Measurements from ENCODE around the gene TNFAIP8. TPM values are rescaled to one million over a fixed set of nuclear protein-coding genes. Genes with fewer than 3 reads are reported as not detected.
A peak's percentile ranks its signal among the peaks of the same experiment; 100 is the strongest.
"Not testable (repeated sequence)": the region's sequence is repeated elsewhere in the genome, so short reads cannot be mapped to it uniquely, and the experiment has no call there.

Gene TNFAIP8
- total RNA-seq, 2 donors from 2014 or later = 131 to 333 TPM

DNA sequence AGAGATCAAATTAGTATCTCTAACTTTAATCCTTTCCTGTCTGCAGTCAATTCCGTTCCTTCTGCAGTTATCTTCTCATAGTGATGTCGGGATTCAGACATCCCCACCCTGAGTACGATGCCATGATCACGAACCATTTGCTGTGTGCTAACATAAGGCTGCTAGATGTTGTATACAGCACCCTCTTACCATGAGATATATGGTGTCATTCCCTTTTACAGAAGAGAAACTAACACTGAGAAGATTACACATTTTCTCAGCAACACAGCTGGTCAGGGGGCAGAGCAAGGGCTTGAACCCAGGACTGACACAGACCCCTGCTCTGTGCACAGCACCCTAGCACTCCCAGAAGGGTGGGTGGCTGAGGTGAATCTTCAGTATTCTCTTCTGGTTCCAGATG is 49.6 kb downstream of the TNFAIP8 start:
- Mint-ChIP-seq H3K4me1 (ENCODE audit: low read depth in 2 of 2) (peaks cover 39 to 53% of the 10 kb centered on the region in 2 donors), H3K36me3 (no peaks in the 10 kb centered on the region), H3K4me3 (peak overlapping the region; percentile 14), H3K27me3 (no peaks in the 10 kb centered on the region), H3K27ac (peak overlapping the region; percentile 36 to 63), H3K9me3 (peaks cover 3% of the 10 kb centered on the region)
- peak; percentile 46 to 71 for ATAC-seq
- DNase-seq (ENCODE audit: low spot score) = no peak

DNA sequence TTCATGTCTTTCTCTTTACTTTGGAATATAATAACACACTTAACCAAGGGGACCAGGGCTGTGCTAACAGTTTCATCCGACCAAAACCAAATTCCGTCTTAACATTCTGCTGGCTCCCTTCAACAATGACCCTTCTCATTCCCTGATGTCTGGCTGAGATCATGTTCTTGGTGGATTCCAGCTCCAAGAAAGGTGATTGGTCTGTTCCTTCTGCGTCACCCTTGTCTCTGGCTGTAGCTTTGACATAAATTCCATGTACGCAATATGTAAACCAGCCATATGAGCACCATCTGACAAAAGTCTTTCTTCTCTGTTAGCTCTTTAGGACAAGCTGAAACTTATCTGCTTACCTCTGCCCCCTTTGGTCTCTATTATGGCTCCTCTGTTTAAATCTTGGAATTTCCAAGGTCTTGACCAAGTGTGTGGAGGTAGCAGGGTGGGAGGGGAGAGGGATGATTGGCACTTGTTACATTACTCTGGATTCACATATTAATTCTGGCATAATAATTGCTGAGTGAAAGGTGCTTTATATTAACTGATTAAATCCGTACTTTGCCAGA is 50.8 kb downstream of the TNFAIP8 start:
- DNase-seq (ENCODE audit: low spot score) (no peak), ATAC-seq (no peak)
- Mint-ChIP-seq H3K27ac (peak overlapping the region in 1 of 2 donors; percentile 63), H3K4me1 (ENCODE audit: low read depth in 2 of 2) (peaks cover 52 to 64% of the 10 kb centered on the region in 2 donors), H3K9me3 (peaks cover 3% of the 10 kb centered on the region), H3K27me3 (no peaks in the 10 kb centered on the region), H3K4me3 (no peak overlapping the region), H3K36me3 (no peaks in the 10 kb centered on the region)

DNA sequence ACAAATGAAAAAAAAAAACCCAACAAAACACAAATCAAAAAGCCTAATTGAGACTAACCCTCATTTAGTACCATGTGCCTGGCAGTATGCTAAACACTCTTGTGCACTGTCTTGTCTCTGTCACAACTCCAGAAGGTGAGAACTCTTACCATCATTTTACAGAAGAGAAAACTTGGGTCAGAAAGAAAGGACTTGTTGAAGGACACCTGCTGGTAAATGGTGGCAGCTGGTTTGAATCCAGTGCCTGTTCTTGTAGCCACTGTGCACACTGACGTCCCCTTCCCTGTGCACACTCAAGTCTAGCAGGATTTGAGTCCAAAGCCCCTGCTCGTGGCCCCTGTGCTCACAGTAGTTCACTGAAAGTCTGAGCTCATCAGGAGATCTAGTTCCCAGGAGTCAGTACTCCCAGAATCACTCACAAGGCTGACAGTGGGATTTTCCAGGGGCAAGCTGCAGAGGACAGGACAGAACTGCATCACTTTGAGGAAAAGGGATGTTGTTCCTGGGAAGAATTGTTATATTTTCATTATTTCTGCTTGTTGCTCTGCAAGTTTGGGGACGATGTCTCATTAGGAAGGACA is 53.5 kb downstream of the TNFAIP8 start:
- H3K4me1 Mint-ChIP-seq (ENCODE audit: low read depth in 2 of 2) = peaks cover 50 to 61% of the 10 kb centered on the region in 2 donors
- peak overlapping the region; percentile 81 to 99 for H3K27ac Mint-ChIP-seq
- H3K27me3 Mint-ChIP-seq = no peaks in the 10 kb centered on the region
- peak overlapping the region; percentile 64 for H3K4me3 Mint-ChIP-seq
- peak; percentile 64 to 66 for ATAC-seq
- no peaks in the 10 kb centered on the region for H3K36me3 Mint-ChIP-seq
- DNase-seq (ENCODE audit: low spot score) = no peak
- no peaks in the 10 kb centered on the region for H3K9me3 Mint-ChIP-seq

DNA sequence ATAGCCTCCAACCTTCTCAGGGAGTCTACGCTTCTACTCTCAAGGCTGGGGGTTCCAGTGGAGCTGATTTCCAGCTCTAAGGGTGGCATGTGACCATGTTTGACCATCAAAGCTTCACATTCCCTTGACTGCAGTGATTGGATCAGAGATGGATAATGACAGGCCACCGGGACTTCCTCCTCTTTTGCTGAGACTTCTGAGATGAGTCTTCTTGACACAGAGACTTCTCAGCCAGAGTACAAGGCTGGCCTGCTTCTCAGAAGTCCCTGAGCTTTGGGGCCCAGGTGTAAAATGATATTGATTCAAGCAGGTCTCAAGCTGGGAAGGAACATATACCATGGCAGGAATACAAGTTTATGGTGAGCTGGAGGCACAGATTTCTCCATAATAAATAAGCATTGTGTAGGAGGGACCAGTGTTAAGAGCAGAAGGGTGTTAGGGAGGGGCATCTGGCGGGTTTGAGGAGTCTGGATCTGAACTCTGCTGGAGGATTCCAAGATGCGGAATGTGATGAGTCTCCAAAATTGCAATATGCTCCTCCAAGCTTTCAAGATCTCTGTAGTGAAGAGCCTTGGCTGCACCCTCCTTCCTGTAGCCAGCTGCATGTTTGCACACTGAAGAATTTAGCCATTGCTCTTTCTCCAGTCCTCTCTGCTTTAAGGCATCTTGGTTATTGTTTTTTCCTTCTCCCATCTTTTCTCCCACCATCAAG is 54.8 kb downstream of the TNFAIP8 start:
- Mint-ChIP-seq H3K27ac (peak overlapping the region; percentile 81 to 99), H3K27me3 (no peaks in the 10 kb centered on the region), H3K9me3 (no peaks in the 10 kb centered on the region), H3K36me3 (no peaks in the 10 kb centered on the region), H3K4me3 (peak overlapping the region; percentile 93), H3K4me1 (ENCODE audit: low read depth in 2 of 2) (peaks cover 45 to 60% of the 10 kb centered on the region in 2 donors)
- ATAC-seq = peak; percentile 61 to 71
- DNase-seq (ENCODE audit: low spot score) = no peak

DNA sequence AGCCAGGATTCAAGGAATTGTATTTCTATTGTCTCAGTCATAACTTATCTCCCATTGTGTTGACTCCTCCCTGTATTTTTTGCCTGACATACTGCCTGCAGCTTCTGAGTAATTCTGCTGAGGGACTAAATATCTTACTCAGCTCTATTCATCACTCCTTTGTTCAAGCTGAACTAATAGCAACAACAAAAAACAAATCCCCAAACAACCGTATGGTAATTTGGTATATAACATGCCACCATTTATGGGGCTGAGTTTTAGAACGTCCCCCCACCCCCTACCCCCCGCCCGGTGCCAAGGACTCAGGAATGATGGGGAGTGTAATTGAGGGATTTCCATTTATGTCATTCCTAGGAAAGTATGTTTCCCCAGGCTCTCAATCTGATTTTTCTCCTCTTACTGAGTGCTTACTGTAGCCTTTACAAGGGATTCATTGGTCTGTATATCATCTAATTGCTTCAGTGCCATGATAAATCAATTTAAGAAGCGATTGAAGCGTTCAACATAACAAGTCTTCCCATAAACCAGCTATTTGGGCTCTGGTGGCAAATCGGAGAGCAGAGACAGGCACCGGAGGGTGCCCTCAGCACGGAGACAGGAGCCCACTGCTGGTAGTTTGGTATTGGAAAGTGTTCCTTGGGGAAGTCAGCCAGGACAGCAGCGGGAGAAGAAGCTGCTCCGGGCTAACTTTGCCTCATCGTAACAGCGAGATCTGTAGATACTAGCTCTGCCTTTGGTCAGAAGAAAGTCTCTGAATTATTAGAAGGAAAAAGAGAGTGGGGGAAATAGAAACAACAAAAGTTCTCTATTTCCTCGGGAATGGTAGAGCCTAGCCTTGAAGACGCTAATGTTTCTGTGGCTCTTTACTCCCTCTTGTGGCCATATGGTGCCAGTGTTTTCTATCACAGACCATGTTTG is 55.8 kb downstream of the TNFAIP8 start:
- Mint-ChIP-seq H3K27ac (peak overlapping the region; percentile 81 to 99), H3K4me1 (ENCODE audit: low read depth in 2 of 2) (peaks cover 40 to 53% of the 10 kb centered on the region in 2 donors), H3K36me3 (no peaks in the 10 kb centered on the region), H3K4me3 (peak overlapping the region; percentile 93), H3K9me3 (no peaks in the 10 kb centered on the region), H3K27me3 (no peaks in the 10 kb centered on the region)
- DNase-seq (ENCODE audit: low spot score) = no peak
- ATAC-seq = peak; percentile 77 to 79

DNA sequence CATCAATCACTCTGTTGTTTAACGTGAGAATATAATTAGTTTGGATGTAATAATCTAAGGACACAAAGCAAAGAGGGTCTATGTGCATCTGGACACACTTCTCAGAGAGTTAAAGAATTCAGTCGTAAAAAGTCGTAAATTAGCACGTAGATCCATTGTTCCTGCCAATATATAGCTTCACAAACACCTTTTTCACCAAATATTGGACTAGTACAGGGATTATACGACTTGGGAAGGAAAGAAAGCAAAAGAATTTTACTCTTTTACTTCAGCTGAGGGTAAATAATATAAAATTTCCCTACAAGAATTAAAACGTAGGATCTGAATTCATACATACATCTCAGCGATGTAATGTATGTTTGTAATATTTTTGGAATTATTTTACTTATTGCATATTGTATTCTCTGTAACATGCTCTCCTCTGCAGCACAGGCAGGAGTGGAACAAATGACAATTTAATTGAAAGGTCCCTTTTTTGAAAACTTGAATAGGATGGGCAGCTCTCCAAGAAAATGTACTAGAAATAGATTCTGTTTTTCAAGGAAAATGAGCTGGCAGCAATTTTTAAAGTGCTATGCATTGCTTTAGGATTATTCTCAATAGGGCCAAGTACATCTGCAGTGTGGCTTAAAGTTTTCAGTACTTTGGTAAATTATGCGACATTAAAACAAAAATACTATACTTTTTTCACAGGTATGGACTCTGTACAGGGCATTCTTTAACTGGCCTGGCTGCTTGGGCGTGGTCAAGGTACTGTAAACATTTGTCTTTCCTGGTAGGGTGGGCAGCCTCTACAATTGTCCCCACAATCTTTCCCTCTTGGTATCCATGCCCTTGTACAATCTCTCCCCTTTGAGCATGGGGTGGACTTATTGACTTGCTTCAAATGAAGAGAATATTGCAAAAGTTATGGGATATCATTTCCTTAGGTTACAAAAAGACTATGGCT is 56.7 kb downstream of the TNFAIP8 start:
- no peak for DNase-seq (ENCODE audit: low spot score)
- H3K36me3 Mint-ChIP-seq = no peaks in the 10 kb centered on the region

DNA sequence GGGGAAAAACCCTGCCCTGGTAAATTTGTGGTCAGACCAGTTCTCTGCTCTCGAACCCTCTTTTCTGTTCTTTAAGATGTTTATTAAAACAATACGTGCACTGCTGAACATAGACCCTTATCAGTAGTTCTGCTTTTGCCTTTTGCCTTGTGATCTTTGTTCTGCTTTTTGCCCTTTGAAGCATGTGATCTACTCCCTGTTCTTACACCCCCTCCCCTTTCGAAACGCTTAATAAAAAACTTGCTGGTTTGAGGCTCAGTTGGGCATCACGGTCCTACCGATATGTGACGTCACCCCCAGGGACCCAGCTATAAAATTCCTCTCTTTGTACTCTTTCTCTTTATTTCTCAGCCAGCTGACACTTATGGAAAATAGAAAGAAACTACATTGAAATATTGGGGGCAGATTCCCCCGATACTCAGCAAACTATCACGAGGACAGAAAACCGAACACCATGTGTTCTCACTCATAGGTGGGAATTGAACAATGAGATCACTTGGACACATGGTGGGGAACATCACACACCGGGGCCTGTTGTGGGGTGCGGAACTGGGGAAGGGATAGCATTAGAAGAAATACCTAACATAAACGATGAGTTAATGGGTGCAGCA is 58.4 kb downstream of the TNFAIP8 start:
- not testable (repeated sequence) for H3K36me3 Mint-ChIP-seq; ATAC-seq; H3K9me3 Mint-ChIP-seq; H3K4me3 Mint-ChIP-seq; DNase-seq (ENCODE audit: low spot score); H3K27me3 Mint-ChIP-seq
- H3K4me1 Mint-ChIP-seq (ENCODE audit: low read depth in 2 of 2) = peaks cover 46 to 53% of the 10 kb centered on the region in 2 donors
- peak overlapping the region in 1 of 2 donors; percentile 18 for H3K27ac Mint-ChIP-seq

More for the DNA sequence above, 56.7 kb downstream of the TNFAIP8 start:
- Mint-ChIP-seq H3K4me3 (peak overlapping the region; percentile 93), H3K27me3 (no peaks in the 10 kb centered on the region), H3K9me3 (no peaks in the 10 kb centered on the region), H3K4me1 (ENCODE audit: low read depth in 2 of 2) (peaks cover 44 to 52% of the 10 kb centered on the region in 2 donors), H3K27ac (peak overlapping the region; percentile 81 to 99)
- no peak for ATAC-seq

DNA sequence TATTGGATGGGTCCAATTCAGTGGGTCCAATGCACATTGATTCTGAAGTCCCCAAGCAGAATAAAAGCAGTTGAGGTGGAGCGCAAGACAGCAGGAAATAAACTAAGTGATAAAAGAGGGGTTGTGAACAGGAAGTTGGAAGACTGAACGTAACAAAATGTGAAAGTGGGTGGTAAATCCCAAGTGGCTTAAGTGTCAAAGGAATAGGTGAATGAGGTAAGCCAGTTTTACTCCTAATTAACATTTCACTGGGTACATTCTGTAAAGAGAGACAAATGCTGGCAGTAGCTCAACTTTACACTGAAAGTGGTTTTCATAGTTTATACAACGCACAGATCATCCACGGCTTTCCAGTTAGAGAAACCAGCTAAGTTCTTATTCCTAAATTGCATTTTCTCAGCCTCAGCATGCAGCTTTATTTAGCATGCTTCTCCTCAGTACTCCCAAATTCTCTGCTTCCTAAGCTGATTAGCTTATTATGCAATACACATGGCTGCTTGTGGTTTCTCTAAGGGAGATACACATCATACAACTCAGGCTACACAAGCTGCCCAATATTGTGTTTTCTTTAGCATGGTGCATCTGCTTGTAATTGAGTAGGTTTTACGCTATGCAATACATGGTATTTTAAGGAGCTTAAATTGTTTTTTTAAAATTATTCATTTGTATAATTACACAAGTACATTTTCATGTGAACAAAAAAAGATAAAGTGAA is 62.2 kb downstream of the TNFAIP8 start:
- Mint-ChIP-seq H3K27me3 (no peaks in the 10 kb centered on the region), H3K9me3 (no peaks in the 10 kb centered on the region), H3K36me3 (no peaks in the 10 kb centered on the region), H3K27ac (no peak overlapping the region), H3K4me1 (ENCODE audit: low read depth in 2 of 2) (peaks cover 14 to 27% of the 10 kb centered on the region in 2 donors), H3K4me3 (peak overlapping the region; percentile 14)
- ATAC-seq (no peak), DNase-seq (ENCODE audit: low spot score) (no peak)

DNA sequence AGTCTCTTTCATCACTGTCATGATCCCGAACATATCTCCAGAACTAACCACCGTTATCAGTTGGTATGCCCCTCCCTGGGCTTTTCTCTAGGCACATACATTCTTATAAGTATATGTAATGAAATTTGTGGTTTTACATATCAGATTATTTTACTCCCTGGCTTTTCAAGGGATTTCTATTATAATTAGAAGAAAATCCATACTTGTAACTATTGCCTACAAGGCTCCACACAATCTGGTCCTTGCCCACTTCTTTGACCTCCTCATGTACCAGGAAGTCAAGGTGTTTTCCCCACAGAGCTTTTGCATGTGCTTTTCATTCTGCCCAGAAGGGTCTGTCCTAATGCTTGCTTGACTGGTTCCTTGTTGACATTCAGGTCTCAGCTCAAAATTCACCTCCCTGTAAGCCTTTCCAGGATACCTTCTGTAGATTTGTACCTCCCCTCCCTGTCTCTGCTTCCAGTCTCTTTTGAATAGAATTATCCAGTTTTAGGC is 62.8 kb downstream of the TNFAIP8 start:
- H3K4me1 Mint-ChIP-seq (ENCODE audit: low read depth in 2 of 2) = peaks cover 14 to 27% of the 10 kb centered on the region in 2 donors
- H3K27ac Mint-ChIP-seq = no peak overlapping the region
- no peak overlapping the region for H3K4me3 Mint-ChIP-seq
- no peaks in the 10 kb centered on the region for H3K27me3 Mint-ChIP-seq
- no peaks in the 10 kb centered on the region for H3K36me3 Mint-ChIP-seq
- no peak for ATAC-seq
- no peaks in the 10 kb centered on the region for H3K9me3 Mint-ChIP-seq
- no peak for DNase-seq (ENCODE audit: low spot score)

DNA sequence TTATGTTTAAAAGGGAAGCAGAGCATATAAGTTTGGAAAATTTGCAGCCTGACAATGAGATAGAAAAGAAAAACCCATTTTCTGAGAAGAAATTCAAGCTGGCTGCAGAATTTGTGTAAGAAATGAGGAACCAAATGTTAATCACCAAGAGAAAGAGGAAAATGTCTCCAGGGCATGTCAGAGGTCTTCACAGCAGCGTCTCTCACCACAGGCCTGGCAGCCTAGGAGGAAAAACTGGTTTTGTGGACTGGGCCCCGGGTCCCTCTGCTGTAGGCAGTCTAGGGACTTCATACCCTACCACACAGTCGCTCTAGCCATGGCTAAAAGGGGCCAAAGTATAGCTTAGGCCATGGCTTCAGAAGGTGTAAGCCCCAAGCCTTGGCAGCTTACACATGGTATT is 64.3 kb downstream of the TNFAIP8 start:
- ATAC-seq (no peak), DNase-seq (ENCODE audit: low spot score) (no peak)
- Mint-ChIP-seq H3K27me3 (peaks cover 3 to 8% of the 10 kb centered on the region in 2 donors), H3K9me3 (no peaks in the 10 kb centered on the region), H3K4me3 (no peak overlapping the region), H3K4me1 (ENCODE audit: low read depth in 2 of 2) (peaks cover 11 to 16% of the 10 kb centered on the region in 2 donors), H3K27ac (no peak overlapping the region), H3K36me3 (no peaks in the 10 kb centered on the region)

DNA sequence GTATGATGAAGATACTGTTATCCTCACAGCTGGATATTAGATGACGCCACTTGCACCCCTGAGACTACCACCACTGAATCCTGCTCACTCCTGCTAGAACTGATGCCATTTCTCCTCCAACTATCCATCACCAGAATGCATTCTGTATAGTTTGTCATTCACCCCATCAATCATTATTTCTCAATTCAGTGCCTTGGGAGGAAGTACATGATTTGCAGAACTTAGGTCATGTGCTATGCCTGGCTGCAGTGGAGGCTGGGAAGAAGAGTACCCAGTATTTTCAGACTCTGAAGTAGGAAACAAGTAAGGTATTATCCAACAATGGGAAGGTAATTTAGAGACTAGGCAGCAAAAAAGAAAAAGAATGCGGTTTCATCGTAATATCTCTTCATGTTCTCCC is 70.2 kb downstream of the TNFAIP8 start:
- no peak for DNase-seq (ENCODE audit: low spot score)
- Mint-ChIP-seq H3K4me1 (ENCODE audit: low read depth in 2 of 2) (peaks cover 4 to 7% of the 10 kb centered on the region in 2 donors), H3K27ac (no peak overlapping the region), H3K4me3 (no peak overlapping the region), H3K36me3 (no peaks in the 10 kb centered on the region), H3K27me3 (peaks cover 3 to 8% of the 10 kb centered on the region in 2 donors), H3K9me3 (no peaks in the 10 kb centered on the region)
- ATAC-seq = no peak

DNA sequence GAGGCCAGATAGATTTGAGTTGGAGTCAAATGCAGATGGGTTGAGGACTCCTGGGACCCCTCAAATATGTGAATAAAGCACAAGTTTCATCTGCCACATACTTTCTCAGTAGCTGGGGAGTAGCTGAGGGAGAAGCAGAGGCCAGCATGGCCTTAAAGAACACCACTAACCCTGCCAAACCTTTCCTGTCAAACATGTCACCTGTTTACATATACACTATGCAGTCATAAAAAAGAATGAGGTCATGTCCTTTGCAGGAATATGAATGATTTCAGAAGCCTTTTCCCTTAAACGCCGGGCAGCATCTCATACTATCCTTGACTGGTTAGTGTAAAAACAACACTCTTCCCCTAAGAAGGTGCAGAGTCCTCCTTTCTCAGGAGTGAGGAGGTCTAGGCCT is 71.2 kb downstream of the TNFAIP8 start:
- ATAC-seq (no peak), DNase-seq (ENCODE audit: low spot score) (no peak)
- peaks cover 4 to 7% of the 10 kb centered on the region in 2 donors for H3K4me1 Mint-ChIP-seq (ENCODE audit: low read depth in 2 of 2)
- H3K9me3 Mint-ChIP-seq = no peaks in the 10 kb centered on the region
- peaks cover 3 to 8% of the 10 kb centered on the region in 2 donors for H3K27me3 Mint-ChIP-seq
- H3K27ac Mint-ChIP-seq = no peak overlapping the region
- no peak overlapping the region for H3K4me3 Mint-ChIP-seq
- no peaks in the 10 kb centered on the region for H3K36me3 Mint-ChIP-seq
